Activated T-helper 17 cell treated with anti-CD3 and anti-CD28 coated beads, Interleukin-2, amount 50 U/mL, for 72 hours (primary cell): Measurements from ENCODE around the gene VTN. TPM values are rescaled to one million over a fixed set of nuclear protein-coding genes. Genes with fewer than 3 reads are reported as not detected.

Experiments
- ATAC-seq: fragments of 150-1000 bp; cut with Tn5 transposase; replicated peaks from 2 replicates; pipeline ENCODE4 v1.10.0; 2021; ENCODE audit warnings: mild to moderate bottlenecking, moderate library complexity
- H3K27ac Mint-ChIP-seq: one replicate; pipeline ENCODE4 v1.8.0; 2022; ENCODE audit warnings: mixed read lengths
- H3K27me3 Mint-ChIP-seq: one replicate; pipeline ENCODE4 v1.8.0; 2022; ENCODE audit warnings: mixed read lengths
- H3K36me3 Mint-ChIP-seq: one replicate; pipeline ENCODE4 v1.8.0; 2022; ENCODE audit warnings: low read depth, mild to moderate bottlenecking, mixed read lengths
- H3K4me1 Mint-ChIP-seq: one replicate; pipeline ENCODE4 v1.8.0; 2022; ENCODE audit warnings: mixed read lengths
- H3K4me3 Mint-ChIP-seq: one replicate; pipeline ENCODE4 v1.8.0; 2022; ENCODE audit warnings: mild to moderate bottlenecking, mixed read lengths
- H3K9me3 Mint-ChIP-seq: one replicate; pipeline ENCODE4 v1.8.0; 2022; ENCODE audit warnings: mixed read lengths
- total RNA-seq, 2 donors: library from RNA; stranded (reverse); gene quantifications; one replicate each; pipeline ENCODE4 v1.2.3, GENCODE V29; 2022

VTN gene
- total RNA-seq, 2 donors from 2014 or later = 0.16 to 0.43 TPM

- H3K27ac Mint-ChIP-seq = peak overlapping the region; percentile 79
- ATAC-seq = no peak
- H3K9me3 Mint-ChIP-seq = no peaks in the 10 kb centered on the region
- peaks cover 24% of the 10 kb centered on the region for H3K4me1 Mint-ChIP-seq
- H3K4me3 Mint-ChIP-seq = peak overlapping the region; percentile 89
- H3K27me3 Mint-ChIP-seq = no peaks in the 10 kb centered on the region
- peaks cover 30% of the 10 kb centered on the region for H3K36me3 Mint-ChIP-seq
These were observed 49.7 kb downstream of the VTN start for GRCh38 chr17:28320215-28321061.

GRCh38 chr17:28319598-28319935, 50.5 kb downstream of the VTN start:
- ATAC-seq = no peak
- H3K9me3 Mint-ChIP-seq = no peaks in the 10 kb centered on the region
- no peaks in the 10 kb centered on the region for H3K27me3 Mint-ChIP-seq
- peak overlapping the region; percentile 89 for H3K4me3 Mint-ChIP-seq
- H3K27ac Mint-ChIP-seq = peak overlapping the region; percentile 79
- H3K4me1 Mint-ChIP-seq = peaks cover 24% of the 10 kb centered on the region
- H3K36me3 Mint-ChIP-seq = peaks cover 24% of the 10 kb centered on the region

GRCh38 chr17:28318759-28319597, 51.1 kb downstream of the VTN start, which contains the start of gene TMEM97:
TMEM97 (plus strand) TSS chr17:28319200; CDS start chr17:28319240, 40 bp downstream.
- Mint-ChIP-seq H3K36me3 (peaks cover 24% of the 10 kb centered on the region), H3K27ac (peak within 1 kb of the TSS; percentile 79), H3K4me3 (peak within 1 kb of the TSS; percentile 89), H3K4me1 (peaks cover 24% of the 10 kb centered on the region), H3K27me3 (no peaks in the 10 kb centered on the region), H3K9me3 (no peaks in the 10 kb centered on the region)
- peak; percentile 99 for ATAC-seq

- Mint-ChIP-seq H3K27ac (peak overlapping the region; percentile 79), H3K4me1 (peaks cover 24% of the 10 kb centered on the region), H3K9me3 (no peaks in the 10 kb centered on the region), H3K4me3 (peak overlapping the region; percentile 89), H3K36me3 (peaks cover 24% of the 10 kb centered on the region), H3K27me3 (no peaks in the 10 kb centered on the region)
- no peak for ATAC-seq
These were observed 51.9 kb downstream of the VTN start for GRCh38 chr17:28317966-28318758.

Other genes starting within 250 kb of the VTN start
- 10 to 100 TPM; 25.0 to 41.0 TPM for gene TMEM97, start 51.1 kb downstream of the VTN start, total RNA-seq
- gene IFT20, start 34.8 kb downstream of the VTN start, total RNA-seq = 10 to 100 TPM; 17.5 to 21.3 TPM
- 10 to 100 TPM; 24.9 to 30.0 TPM for gene TNFAIP1, start 34.5 kb downstream of the VTN start, total RNA-seq
- gene POLDIP2, start 12.8 kb downstream of the VTN start, total RNA-seq = 100 to 1,000 TPM in 1 of 2 donors, 10 to 100 TPM in 1; 48.9 to 109 TPM
- gene SEBOX, start 5.1 kb downstream of the VTN start, total RNA-seq = not detected
- 10 to 100 TPM; 30.1 to 33.7 TPM for gene SARM1, start 1.4 kb upstream of the VTN start, total RNA-seq
- 1 to 10 TPM; 2.5 to 4.4 TPM for gene SLC46A1, start 35.9 kb upstream of the VTN start, total RNA-seq
- not detected for gene SLC13A2, start 103.3 kb upstream of the VTN start, total RNA-seq
- gene FOXN1, start 136.0 kb upstream of the VTN start, total RNA-seq = not detected
- 10 to 100 TPM; 39.1 to 67.7 TPM for gene UNC119, start 182.3 kb upstream of the VTN start, total RNA-seq
- 10 to 100 TPM; 33.2 to 38.9 TPM for gene PIGS, start 201.2 kb upstream of the VTN start, total RNA-seq
- 100 to 1,000 TPM in 1 of 2 donors, 10 to 100 TPM in 1; 55.0 to 335 TPM for gene ALDOC, start 206.6 kb upstream of the VTN start, total RNA-seq
- 100 to 1,000 TPM; 140 to 195 TPM for gene SPAG5, start 228.7 kb upstream of the VTN start, total RNA-seq
- 10 to 100 TPM; 25.5 to 36.3 TPM for gene RSKR, start 243.9 kb upstream of the VTN start, total RNA-seq